ENCODE data around the gene PITRM1.

- TF ChIP-seq CTCF (conservative IDR thresholded peaks at IDR 0.05; ENCODE audit: low read depth, low read length) (no peak), EZH2 (IDR thresholded peaks at IDR 0.05; ENCODE audit: borderline replicate concordance, low read depth, low read length, poor library complexity, severe bottlenecking) (no peak)
Measured at GRCh38 chr10:3152566-3152935, 20.0 kb downstream of the PITRM1 start.
